GM21528 (cell line): ENCODE measurements around the gene LRIG2.
A peak's percentile ranks its signal among the peaks of the same experiment; 100 is the strongest.
"Not testable (repeated sequence)": the region's sequence is repeated elsewhere in the genome, so short reads cannot be mapped to it uniquely, and the experiment has no call there.

ENCODE experiments used
- ATAC-seq: cut with Tn5 transposase; IDR thresholded peaks from one replicate; pipeline ENCODE4 v1.9.1; 2021; ENCODE audit warnings: mild to moderate bottlenecking, moderate library complexity; ENCODE audit not compliant: unreplicated experiment, low FRiP score

The LRIG2 gene

DNA sequence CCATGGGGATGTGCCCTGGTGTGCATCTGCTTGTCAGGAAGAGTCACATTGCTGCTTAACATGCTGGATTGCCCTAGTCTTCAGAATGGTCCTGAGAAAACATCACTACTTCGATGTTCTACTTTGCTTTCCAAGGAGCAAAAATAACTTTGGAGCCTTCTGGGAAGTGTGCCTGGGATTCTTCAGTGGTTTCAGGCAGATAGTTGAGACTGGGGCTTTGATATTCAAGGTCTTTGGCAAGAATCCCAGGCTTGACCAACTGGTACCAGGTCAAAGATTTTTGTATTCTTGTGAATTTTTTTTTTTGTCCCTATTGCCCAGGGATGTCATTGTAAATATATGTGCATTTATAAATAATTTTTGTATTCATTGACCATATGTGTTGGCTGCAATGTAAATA lies 51.4 kb downstream of the LRIG2 start:
- no peak for ATAC-seq

DNA sequence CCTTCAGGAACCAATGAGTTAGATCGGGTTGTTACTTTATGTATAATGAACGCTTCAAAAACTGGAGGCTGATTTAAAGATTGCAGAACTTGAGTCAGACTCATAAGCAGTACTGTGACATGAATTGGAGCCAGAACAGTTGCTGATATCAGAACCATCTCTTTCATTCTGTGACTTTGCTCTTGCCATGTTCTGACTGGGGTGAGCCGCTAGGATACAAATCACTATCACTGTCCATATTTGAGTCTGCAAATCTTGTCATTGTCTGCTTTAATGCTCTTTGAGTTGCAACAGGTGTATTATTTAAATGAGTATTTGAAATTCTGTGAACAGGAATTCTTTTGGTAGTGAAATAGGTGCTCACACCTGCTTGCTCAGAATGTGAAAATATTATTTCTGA lies 52.5 kb downstream of the LRIG2 start:
- no peak for ATAC-seq

DNA sequence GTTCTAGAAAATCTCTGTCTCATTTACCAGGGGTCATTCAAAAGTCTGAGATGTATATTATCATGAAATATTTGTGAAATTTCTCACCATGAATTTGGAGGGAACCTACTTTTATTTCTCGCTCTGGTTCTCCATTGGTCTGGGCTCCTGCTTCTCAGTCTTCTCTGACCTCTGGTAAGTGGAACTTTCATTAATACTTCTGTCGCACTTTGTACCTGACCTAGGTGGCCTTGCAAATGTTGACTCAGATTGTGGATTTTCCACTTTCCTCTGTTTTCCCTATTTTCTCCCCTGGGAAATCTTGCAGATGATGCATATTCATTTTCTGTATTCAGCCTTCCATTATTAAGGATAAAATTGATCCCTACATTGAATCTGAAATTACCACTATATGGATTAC lies 53.2 kb downstream of the LRIG2 start:
- no peak for ATAC-seq

DNA sequence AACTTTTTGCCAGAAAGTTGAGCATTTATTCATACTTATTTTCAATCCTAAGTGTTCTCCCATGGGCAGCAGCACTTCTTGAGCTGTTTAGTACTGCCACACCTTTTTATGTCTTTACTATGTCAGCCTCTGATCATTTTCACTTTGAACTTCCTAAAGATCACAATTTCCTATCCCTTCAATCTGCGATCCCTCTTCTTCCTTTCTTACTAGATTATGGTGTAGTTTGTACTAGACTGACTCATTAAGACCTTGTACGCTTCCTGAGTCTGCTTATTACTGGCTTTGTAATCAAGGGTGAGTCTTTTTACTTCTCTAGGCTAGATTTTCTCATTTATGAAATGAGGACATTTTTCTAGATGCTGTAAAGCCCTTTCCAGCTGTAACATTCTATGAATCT lies 55.1 kb downstream of the LRIG2 start:
- ATAC-seq, result no peak

DNA sequence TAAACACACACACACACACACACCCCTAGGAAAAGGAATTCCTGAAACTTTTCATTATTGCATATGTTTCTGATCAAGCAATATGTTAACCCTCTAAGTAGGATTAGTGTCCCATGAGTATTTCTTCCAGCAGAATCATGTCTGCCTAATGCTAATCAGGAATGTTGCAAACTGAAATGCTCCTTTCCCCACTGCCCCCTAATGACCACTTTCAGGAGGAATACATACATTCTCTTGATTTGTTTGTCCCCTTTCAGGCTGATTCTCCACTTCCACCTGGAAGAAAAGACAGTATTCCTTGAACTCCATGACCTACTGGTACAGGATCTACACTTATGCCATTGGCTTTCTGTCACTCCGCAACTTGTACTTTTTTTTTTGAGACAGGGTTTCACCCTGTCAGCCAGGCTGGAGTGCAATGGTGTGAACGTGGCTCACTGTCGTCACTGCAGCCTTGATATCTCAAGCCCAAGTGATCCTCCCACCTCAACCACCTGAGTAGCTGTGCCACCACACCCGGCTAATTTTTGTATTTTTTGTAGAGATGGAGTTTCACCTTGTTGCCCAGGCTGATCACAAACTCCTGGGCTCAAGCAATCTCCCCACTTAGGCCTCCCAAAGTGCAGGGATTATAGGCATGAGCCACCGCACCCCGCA lies 56.7 kb downstream of the LRIG2 start:
- ATAC-seq, result no peak

DNA sequence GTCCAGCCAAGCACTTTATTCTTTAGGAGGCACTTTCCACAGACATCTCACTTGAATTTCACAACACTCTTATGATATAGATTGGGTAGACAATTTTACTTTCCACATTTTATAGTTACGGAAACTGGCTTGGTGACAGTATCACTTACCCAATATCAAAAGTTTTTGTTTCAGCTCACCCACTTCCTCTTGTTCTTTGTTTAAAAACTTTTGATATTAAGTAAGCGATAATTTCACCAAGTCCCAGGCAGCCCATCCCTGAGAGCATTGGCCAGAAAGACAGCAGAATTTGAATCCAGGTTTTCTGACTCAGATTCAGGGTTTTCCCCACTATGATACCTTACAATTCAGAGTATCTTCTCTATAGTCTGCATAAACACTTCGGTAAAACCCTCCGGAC lies 60.0 kb downstream of the LRIG2 start:
- ATAC-seq, result no peak

DNA sequence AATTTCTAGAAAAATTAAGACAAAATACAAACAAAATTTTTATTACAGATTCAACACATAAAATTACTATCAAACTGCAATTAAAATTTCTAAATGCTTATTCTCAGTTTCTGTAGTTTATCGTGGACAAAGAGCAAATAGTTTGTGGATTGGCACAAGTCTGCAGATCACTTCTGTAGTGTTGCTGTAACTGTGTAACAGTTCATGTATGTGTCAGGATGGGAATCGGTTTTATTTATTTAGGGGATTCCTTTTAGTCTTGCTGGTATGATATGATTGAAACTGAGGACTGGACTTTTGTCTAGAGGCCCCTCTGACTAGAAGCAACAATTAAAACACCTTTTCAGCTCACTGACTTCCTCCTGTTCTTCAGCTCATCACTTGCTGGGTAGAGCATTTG lies 60.8 kb downstream of the LRIG2 start:
- ATAC-seq, result no peak

DNA sequence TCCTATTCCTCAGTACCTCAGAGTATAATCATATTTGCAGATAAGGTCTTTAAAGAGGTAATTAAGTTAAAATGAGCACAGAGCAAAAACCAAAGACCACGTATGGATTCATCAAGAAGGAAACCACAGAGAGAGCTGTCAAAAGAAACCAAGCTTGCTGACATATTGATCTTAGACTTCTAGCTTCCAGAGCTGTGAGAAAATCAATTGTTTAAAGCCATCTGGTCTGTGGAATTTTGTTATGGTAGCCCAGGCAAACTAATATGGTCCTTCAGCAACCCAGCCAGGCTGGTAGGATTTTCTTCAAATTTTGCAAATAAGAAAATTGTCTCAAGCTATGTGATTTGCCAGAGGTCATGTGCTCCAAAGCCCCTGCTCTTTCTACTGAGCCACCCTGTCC lies 62.5 kb downstream of the LRIG2 start:
- no peak for ATAC-seq

DNA sequence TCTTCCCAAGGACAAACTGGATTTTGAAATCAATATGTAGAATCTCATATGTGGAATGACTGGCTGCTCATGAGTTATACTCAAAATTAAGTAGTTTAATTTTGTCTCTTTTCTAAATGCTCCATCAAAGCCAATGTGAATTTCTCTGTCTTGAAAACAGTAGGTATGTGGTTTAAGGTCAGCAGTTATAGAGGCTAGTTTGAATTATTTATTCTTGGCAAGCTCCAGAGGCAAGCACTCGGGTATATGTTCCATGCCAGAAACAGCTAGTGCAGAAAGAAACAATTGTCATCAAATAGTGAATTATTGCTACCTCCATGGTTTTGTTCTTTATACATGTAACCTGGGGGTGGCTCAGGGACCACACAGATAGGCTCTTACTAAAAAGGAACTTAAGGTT lies 63.5 kb downstream of the LRIG2 start:
- ATAC-seq, result no peak

DNA sequence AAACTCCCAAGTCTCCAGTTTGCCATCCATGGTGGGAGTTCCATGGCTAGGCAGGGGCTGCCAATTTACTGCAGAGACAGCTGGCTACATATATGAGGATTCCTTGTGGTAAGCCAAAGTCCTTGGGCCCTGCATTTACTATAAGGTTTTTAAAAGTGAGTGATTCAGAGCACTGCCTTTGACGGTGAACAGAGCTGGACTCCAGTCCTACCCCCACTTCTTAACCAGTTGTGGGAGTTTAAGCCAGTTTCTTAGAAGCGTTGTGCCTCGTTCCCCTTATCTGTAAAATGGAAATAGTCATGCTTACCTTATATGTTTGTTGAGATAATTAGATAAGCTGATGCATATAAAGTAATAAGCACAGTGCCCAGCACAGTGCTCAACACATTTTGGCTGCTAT lies 64.6 kb downstream of the LRIG2 start:
- ATAC-seq, result no peak

DNA sequence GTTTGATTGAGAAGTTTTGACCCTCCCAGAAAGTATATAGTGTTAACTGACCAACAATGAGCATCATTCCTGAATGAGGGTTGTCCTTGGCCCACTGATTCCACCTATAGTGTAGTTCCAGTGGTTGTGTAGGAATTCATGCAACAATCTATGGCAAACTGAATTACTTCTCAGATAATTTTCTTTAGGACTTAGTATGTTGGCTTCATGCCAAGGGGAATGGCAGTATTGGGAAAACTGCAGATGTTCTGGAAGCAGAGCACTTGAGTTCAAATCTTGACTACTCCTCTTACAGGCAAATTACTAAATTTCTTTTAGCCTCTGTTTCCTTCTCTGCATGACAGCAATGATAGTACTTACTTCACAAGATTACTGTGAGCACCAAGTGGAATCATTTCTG lies 65.8 kb downstream of the LRIG2 start:
- ATAC-seq, result no peak

DNA sequence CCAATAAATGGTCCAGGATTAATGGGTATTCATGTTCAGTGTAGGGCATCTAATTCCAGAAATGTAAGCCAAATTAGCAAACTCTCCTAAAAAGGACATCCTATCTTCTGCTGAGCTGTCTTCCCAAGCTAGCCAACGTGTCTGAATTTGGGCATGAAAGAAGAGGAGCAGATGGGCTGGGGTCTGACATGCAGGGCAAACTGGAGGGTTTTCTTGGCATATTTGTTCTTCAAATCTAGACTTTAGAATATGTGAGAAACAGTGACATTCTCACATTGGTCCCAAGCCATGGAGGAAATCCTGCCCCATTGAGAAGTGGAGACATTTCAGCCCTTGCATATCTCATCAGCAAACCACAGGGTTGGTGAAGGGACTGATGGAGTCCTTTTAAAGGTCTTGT lies 67.2 kb downstream of the LRIG2 start:
- ATAC-seq, result no peak

DNA sequence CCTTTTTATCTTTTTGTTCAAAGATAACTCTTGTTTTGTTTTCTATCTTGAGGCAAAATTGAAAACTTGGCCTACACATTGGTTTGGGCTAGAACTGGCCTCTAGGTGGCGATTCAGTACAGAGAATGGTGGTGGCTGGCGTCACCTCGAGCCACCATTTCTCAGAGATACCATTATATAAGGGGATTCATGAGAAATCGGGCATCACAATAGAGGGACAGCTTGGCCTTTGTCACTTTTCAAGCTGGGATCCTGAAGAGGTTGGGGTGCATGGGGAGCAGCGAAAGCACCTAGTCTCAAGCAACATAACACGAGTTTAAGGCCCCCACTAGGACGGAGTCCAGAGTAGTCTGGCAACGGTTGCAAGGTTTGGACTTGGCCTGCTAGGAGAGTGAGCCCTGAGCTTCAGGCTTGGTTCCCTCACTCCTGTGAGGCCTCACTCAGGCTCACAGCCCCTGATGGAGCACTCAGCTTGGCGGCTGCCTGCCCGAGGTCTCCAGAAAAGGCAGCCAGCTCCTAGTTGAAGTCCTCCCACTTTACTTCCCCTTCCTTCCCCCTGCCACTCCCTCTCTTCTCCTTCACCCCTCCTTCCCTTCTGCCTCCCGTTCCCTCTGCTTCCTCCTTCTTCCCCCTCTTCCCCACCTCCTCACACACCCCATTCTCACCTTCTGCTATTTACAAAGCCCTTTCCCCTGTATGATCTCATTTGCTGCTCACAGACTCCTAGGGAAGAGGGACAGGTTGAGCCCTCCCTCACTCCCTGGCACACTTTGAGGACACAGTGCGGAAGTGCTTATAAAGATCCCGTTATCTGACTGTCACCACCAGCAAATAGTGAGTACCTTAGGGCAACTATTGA lies 67.8 kb downstream of the LRIG2 start:
- ATAC-seq, result peak; percentile 71

DNA sequence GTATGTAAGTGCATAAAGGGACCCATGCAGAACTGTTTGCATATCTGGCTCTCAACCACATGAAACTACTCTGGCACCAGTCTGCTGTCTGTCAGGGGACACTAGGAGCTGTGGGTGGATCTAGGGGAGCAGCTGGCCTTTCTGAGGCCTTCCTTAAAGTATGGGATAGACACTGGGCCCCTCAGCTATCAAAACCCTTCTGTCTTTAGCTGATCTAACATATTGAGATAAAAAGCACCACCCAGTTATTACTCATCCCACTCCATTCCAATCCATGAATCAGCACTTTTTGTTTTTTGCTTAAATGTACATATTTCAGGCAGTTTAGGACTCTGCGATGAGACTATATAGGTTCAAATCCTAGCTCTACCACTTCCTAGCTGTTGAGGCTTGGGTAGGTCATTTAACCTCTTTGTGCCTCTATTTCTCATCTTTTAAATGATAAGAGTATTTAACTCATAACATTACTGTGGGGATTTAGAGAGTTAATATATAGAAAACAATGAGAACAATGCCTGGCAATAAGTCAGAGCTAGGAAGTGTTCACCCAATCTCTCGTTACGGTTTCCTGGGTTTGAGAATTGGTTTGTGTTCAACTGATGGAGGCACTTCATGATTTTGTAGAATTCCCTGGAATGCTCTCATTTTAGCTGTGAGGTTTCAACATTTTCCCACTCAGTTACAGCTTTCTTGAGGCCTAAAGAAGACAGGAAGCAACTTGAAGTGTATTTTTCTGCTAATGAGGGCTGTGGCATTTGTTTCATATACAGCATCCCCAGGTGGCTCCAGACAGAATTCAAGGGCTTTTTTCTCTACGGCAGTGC lies 68.9 kb downstream of the LRIG2 start:
- ATAC-seq, result no peak

DNA sequence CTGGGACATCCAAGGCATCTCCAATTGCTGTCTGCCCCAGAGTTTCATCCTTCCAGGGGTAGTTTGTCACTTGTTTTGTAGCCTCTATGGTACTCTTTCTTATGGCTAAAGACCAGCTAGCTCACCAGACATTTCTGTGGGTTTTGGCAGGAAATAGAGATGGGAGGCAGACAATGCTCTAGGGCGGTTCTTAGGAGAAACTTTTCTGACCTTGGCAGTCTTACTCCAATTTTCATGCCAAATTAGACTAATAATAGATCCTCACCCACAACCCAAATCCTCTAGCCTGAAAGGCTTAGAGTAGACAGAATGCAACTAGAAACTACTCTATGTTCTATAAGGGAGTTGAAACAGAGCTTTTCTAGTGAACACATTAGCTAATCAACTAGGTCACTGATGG lies 69.8 kb downstream of the LRIG2 start:
- no peak for ATAC-seq

DNA sequence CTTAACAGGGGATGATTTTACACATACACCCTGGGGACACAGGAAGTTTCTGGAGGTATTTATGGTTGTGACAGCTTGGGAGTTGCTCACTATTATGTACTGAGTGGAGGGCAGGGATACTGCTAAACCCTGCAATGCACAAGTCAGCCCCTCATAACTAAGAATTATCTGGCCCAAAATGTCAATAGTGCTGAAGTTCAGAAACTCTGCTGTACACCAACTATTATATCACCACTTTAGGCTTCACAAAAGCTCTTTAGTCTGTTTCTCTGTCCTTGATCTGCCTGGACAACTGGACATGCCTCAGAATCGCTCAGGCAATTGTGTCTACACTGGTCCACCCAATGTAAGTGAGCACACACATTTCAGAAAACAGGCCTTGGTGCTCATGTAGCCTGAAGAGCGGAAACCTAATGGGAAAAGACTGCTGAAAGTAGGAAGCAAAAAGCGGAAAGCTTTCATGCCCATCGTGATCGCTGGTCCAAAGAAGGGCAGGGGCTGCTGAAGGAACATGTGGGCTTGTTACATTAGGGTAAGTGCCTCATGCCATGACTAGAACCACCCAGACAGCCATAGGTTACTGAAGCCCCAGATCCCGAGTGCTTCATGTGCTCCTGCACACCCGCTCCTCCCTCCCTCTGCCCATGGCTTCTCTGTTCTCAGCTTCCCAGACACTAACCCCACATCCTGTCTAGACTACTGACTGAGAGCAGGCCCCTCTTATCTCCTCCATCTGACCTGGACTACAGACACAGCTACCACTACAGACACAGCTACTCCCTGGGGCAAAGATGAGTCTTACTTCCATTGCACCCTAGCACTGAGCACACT lies 73.5 kb downstream of the LRIG2 start:
- ATAC-seq, result no peak

DNA sequence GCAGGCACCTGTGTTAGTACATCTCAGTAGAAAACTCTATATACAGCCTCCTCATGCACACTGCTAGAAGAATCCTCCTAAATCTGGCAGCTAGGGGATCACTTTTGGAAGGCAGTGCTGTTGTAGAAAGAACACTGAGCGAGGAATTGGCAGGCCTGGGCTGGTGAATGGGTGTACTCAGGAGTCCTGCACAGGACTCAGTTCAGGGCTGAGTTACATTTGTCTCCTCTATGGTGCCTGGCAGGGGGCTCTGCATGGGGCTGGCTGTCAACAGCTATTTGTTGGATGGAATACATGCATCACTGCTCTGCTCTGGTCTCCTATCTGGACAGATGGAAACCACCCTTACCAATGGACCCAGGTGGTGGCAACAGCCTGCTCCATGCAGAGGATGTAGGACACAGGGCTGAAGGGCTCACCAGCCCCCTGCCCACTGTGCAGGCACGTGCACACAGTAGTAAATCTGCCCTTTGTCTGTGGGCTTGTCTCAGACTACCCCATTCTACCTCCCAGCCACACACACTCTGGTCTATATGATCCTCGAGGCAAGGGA lies 74.2 kb downstream of the LRIG2 start:
- no peak for ATAC-seq

DNA sequence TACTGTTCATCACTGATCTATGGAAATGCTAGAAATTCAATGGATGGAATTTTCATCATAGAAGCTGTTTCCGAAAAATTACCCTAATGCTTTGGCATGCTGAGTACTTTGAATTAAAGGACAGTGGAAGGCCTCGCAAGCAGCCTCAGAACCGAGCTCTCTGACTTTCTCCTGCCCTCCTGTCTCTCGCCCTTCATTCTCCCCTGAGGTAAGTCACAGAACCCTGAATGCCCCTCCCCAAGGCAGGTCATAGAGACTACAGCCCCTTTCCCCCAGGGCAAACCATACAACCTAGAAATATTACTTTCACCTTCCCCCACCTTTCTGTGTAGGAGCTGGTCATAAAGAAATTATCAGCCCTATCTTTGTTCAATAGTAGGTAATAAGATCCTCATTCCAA lies 74.8 kb downstream of the LRIG2 start:
- no peak for ATAC-seq

DNA sequence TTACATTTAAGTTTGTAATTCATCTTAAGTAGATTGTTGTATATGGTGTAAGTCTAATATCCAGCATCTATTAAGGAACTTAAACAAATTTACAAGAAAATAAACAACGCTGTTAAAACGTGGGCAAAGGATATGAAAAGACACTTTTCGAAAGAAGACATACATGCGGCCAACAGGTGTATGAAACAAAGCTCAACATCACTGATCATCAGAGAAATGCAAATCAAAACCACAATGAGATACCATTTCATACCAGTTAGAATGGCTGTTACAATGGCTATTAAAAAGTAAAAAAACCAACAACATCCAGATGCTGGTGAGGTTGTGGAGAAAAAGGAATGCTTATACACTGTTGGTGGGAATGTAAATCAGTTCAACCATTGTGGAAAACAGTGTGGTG lies 77.5 kb downstream of the LRIG2 start:
- not testable (repeated sequence) for ATAC-seq

DNA sequence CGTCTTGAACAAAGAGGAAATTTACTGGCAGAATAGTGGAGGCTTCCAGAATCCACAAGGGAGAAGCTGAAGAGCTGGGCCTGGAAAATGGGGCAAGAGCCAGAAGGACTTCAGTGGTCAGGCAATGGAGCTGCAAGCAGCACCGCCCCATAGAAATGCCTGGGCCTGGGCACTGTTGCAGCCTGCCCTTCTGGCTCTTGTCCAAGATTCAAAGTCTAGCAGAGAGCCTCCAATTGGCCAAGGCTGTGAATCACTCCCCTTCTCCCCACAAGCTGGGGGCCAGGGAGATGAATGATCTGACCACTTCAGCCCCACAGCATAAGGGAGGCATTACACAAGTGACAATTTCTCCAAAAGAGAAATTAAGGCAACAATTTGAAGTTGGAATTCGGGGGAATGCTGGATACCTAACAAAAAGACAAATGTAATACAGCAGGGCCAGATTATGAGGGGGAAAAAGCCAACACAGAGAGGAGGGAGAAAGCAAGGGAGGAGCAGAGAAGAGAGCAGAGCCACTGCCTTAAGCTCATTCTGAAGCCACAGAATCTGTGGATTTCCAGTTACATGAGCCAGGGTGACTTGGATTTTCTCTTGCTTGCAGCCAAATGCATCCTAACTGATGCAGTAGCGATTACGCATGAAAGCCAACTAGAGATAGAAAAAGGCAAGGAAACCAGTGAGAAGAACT lies 80.3 kb downstream of the LRIG2 start:
- no peak for ATAC-seq
